Activated CD8-positive, alpha-beta memory T cell treated with anti-CD3 and anti-CD28 coated beads, Interleukin-2, amount 50 U/mL, for 48 hours (primary cell): Measurements from ENCODE around the gene PTGER4.
"Not testable (repeated sequence)": the region's sequence is repeated elsewhere in the genome, so short reads cannot be mapped to it uniquely, and the experiment has no call there.

Experiments used
- DNase-seq: peaks from one replicate; pipeline ENCODE4 v3.0.0-alpha.2; 2020

PTGER4 gene

GRCh38 chr5:40694433-40694832, 14.7 kb downstream of the PTGER4 start:
- no peak for DNase-seq

GRCh38 chr5:40700116-40700782, 20.5 kb downstream of the PTGER4 start:
- DNase-seq, result no peak

- not testable (repeated sequence) for DNase-seq
Measured at GRCh38 chr5:40702027-40702426, 22.3 kb downstream of the PTGER4 start.

- not testable (repeated sequence) for DNase-seq
Measured at GRCh38 chr5:40705484-40705883, 25.8 kb downstream of the PTGER4 start.

GRCh38 chr5:40710575-40710974, 30.9 kb downstream of the PTGER4 start:
- not testable (repeated sequence) for DNase-seq

- no peak for DNase-seq
Measured at GRCh38 chr5:40714001-40714400, 34.3 kb downstream of the PTGER4 start.

GRCh38 chr5:40716000-40716399, 36.3 kb downstream of the PTGER4 start:
- no peak for DNase-seq

GRCh38 chr5:40716590-40716989, 36.9 kb downstream of the PTGER4 start:
- no peak for DNase-seq

GRCh38 chr5:40717281-40717680, 37.6 kb downstream of the PTGER4 start:
- DNase-seq, result no peak

- DNase-seq, result no peak
Measured at GRCh38 chr5:40720069-40720468, 40.4 kb downstream of the PTGER4 start.

GRCh38 chr5:40722497-40722911, 42.8 kb downstream of the PTGER4 start:
- not testable (repeated sequence) for DNase-seq

- DNase-seq, result no peak
Measured at GRCh38 chr5:40733434-40733833, 53.7 kb downstream of the PTGER4 start.

- DNase-seq, result no peak
Measured at GRCh38 chr5:40733879-40734563, 54.3 kb downstream of the PTGER4 start.

- no peak for DNase-seq
Measured at GRCh38 chr5:40734986-40735385, 55.3 kb downstream of the PTGER4 start.

- no peak for DNase-seq
Measured at GRCh38 chr5:40735609-40736008, 55.9 kb downstream of the PTGER4 start.

GRCh38 chr5:40736103-40736875, 56.6 kb downstream of the PTGER4 start:
- DNase-seq, result no peak

GRCh38 chr5:40738502-40738901, 58.8 kb downstream of the PTGER4 start:
- DNase-seq, result no peak
